HEK293T (cell line): ENCODE data around the gene NEUROD2.

ENCODE experiments used
- CTCF ChIA-PET: fragments of 350-600 bp; formaldehyde crosslinking; extraction: SDS; loops from one replicate; lab custom pipeline; 2021; ENCODE audit warnings: antibody characterized with exemption, inconsistent platforms; lab: Yijun Ruan, JAX
- POLR2A ChIA-PET: fragments of 350-600 bp; formaldehyde crosslinking; extraction: SDS; loops from one replicate; lab custom pipeline; 2020; ENCODE audit warnings: antibody characterized with exemption, inconsistent platforms; lab: Yijun Ruan, JAX
- DNase-seq: peaks from one replicate; pipeline ENCODE4 v3.0.0; 2012; ENCODE audit warnings: mixed read lengths; ENCODE audit errors: extremely low spot score
- ARNT ChIP-seq: fragments of 450-650 bp; IDR thresholded peaks from 2 replicates; pipeline ENCODE4 v1.6.1; 2017; ENCODE audit warnings: mild to moderate bottlenecking
- BHLHE40 ChIP-seq: fragments of 450-650 bp; IDR thresholded peaks from 2 replicates; pipeline ENCODE4 v1.6.1; 2016; ENCODE audit warnings: mild to moderate bottlenecking, moderate library complexity, borderline replicate concordance
- CTBP1 ChIP-seq: fragments of 450-650 bp; IDR thresholded peaks from 2 replicates; pipeline ENCODE4 v1.6.1; 2016; ENCODE audit warnings: borderline replicate concordance
- ELF4 ChIP-seq: fragments of 450-650 bp; IDR thresholded peaks from 2 replicates; pipeline ENCODE4 v1.6.1; 2017; ENCODE audit warnings: antibody characterized with exemption
- FOXA1 ChIP-seq: fragments of 450-650 bp; IDR thresholded peaks from 2 replicates; pipeline ENCODE4 v1.6.1; 2016; ENCODE audit warnings: mild to moderate bottlenecking
- FOXK2 ChIP-seq: fragments of 450-650 bp; IDR thresholded peaks from 2 replicates; pipeline ENCODE4 v1.6.1; 2016; ENCODE audit warnings: mild to moderate bottlenecking
- FOXM1 ChIP-seq: fragments of 450-650 bp; IDR thresholded peaks from 2 replicates; pipeline ENCODE4 v1.6.1; 2017; ENCODE audit warnings: mild to moderate bottlenecking, borderline replicate concordance
- HDGF ChIP-seq: fragments of 450-650 bp; IDR thresholded peaks from 2 replicates; pipeline ENCODE4 v1.6.1; 2017; ENCODE audit warnings: antibody characterized with exemption, borderline replicate concordance
- L3MBTL2 ChIP-seq: fragments of 450-650 bp; conservative IDR thresholded peaks from 2 replicates; pipeline ENCODE4 v1.6.1; 2016; ENCODE audit warnings: mild to moderate bottlenecking
- LEF1 ChIP-seq: fragments of 450-650 bp; IDR thresholded peaks from 2 replicates; pipeline ENCODE4 v1.6.1; 2017; ENCODE audit warnings: mild to moderate bottlenecking, borderline replicate concordance
- NFRKB ChIP-seq: fragments of 450-650 bp; IDR thresholded peaks from 2 replicates; pipeline ENCODE4 v1.6.1; 2016; ENCODE audit warnings: mild to moderate bottlenecking, moderate library complexity
- PKNOX1 ChIP-seq: fragments of 450-650 bp; IDR thresholded peaks from 2 replicates; pipeline ENCODE4 v1.6.1; 2016
- SP1 ChIP-seq: fragments of 450-650 bp; IDR thresholded peaks from 2 replicates; pipeline ENCODE4 v1.6.1; 2017
- SUZ12 ChIP-seq: fragments of 450-650 bp; IDR thresholded peaks from 2 replicates; pipeline ENCODE4 v1.6.1; 2016; ENCODE audit warnings: mild to moderate bottlenecking
- TARDBP ChIP-seq: fragments of 450-650 bp; IDR thresholded peaks from 2 replicates; pipeline ENCODE4 v1.6.1; 2016
- ZNF384 ChIP-seq: fragments of 450-650 bp; IDR thresholded peaks from 2 replicates; pipeline ENCODE4 v1.6.1; 2016

The NEUROD2 gene

GRCh38 chr17:39626171-39627046 is 18.7 kb upstream of the NEUROD2 start, which contains the start of gene PPP1R1B:
PPP1R1B (plus strand) TSS chr17:39626952; CDS start chr17:39627393, 441 bp downstream.
- TF ChIP-seq ELF4 (no peak), ARNT (no peak), SUZ12 (no peak), FOXA1 (no peak), ZNF384 (no peak), FOXK2 (no peak), LEF1 (no peak), BHLHE40 (no peak), TARDBP (no peak), NFRKB (no peak), CTBP1 (no peak), SP1 (no peak), L3MBTL2 (no peak), FOXM1 (no peak), PKNOX1 (no peak), HDGF (no peak)
- ChIA-PET CTCF (interaction anchor here (0.5 kb wide), 1 partner anchor 289 kb away, joined by 3 read pairs; no protein-coding TSS in a partner anchor), POLR2A (no interaction called here)
- no peak for DNase-seq

GRCh38 chr17:39625198-39625785 is 17.6 kb upstream of the NEUROD2 start:
- no peak for TF ChIP-seq FOXK2
- no peak for TF ChIP-seq SP1
- no peak for TF ChIP-seq L3MBTL2
- no peak for TF ChIP-seq TARDBP
- TF ChIP-seq FOXA1: no peak
- TF ChIP-seq ZNF384: no peak
- no peak for TF ChIP-seq SUZ12
- no peak for TF ChIP-seq NFRKB
- TF ChIP-seq CTBP1: no peak
- no peak for TF ChIP-seq PKNOX1
- no peak for TF ChIP-seq FOXM1
- TF ChIP-seq LEF1: no peak
- TF ChIP-seq ARNT: no peak
- no peak for TF ChIP-seq ELF4
- no peak for TF ChIP-seq BHLHE40
- TF ChIP-seq HDGF: no peak
- POLR2A ChIA-PET: no interaction called here
- DNase-seq: no peak
- CTCF ChIA-PET: interaction anchor here (0.5 to 7.6 kb wide), 4 partner anchors 8 to 332 kb away, joined by 3 to 80 read pairs (median 40); partner anchors contain the start of gene PNMT

DNA sequence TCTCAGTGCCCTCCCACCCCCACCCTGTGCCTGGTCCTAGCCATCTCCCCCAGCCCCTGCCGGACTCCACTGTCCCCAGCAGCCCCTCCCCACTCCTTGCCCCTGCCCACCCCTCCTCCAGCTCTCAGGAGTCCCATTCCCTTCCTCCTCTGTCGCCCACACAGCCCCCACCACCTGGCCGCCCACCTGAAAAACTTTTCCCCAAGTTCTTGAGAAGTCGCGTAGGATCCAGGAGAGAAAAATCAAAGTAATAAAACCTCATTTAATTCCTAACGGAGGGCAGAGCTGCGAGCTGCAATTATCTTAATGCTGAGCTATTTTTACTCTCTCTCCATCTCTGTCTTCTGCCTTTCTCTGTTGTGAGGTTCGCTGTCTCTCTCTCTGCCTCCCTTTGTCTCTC is 16.6 kb upstream of the NEUROD2 start:
- ChIA-PET POLR2A (no interaction called here), CTCF (interaction anchor here (0.7 to 7.6 kb wide), 6 partner anchors 9 to 131 kb away, joined by 3 to 80 read pairs (median 28); partner anchors contain the start of genes PNMT and STARD3)
- TF ChIP-seq ARNT: no peak
- no peak for TF ChIP-seq SP1
- TF ChIP-seq FOXM1: no peak
- TF ChIP-seq SUZ12: no peak
- no peak for TF ChIP-seq TARDBP
- no peak for TF ChIP-seq FOXA1
- no peak for TF ChIP-seq ELF4
- no peak for TF ChIP-seq NFRKB
- TF ChIP-seq HDGF: no peak
- no peak for DNase-seq

- POLR2A ChIA-PET: interaction anchor here (0.7 to 1.1 kb wide), 2 partner anchors 10 to 76 kb away, joined by 3 to 5 read pairs; no protein-coding TSS in a partner anchor
- CTCF ChIA-PET: interaction anchor here (0.6 to 7.6 kb wide), 19 partner anchors 9 to 354 kb away, joined by 3 to 80 read pairs (median 3); partner anchors contain the start of genes PGAP3, PNMT, STARD3 and TCAP
- no peak for TF ChIP-seq CTBP1
- peak; percentile 68 for DNase-seq
These were observed 15.7 kb upstream of the NEUROD2 start for GRCh38 chr17:39623356-39623950.

GRCh38 chr17:39622380-39623006 is 14.8 kb upstream of the NEUROD2 start:
- TF ChIP-seq NFRKB (no peak), TARDBP (no peak), PKNOX1 (no peak), ELF4 (no peak), HDGF (no peak), ARNT (no peak), FOXA1 (no peak), FOXM1 (no peak), SP1 (no peak), ZNF384 (no peak), L3MBTL2 (no peak), FOXK2 (no peak), CTBP1 (no peak), BHLHE40 (no peak), LEF1 (no peak), SUZ12 (no peak)
- DNase-seq: no peak
- ChIA-PET CTCF (interaction anchor here (0.6 to 7.6 kb wide), 19 partner anchors 11 to 355 kb away, joined by 3 to 80 read pairs (median 6); partner anchors contain the start of genes ERBB2, MIEN1, PGAP3 and PNMT), POLR2A (interaction anchor here (1.2 kb wide), 1 partner anchor 133 kb away, joined by 5 read pairs; no protein-coding TSS in a partner anchor)
